ENCODE data around the gene CNTN5.

CNTN5 gene

GRCh38 chr11:99555486-99555885 lies 534.7 kb downstream of the CNTN5 start:
- ATAC-seq (ENCODE audit: low read depth), result no peak
- Histone ChIP-seq H3K4me3 (ENCODE audit: severe bottlenecking) (no peak overlapping the region), H3K36me3 (ENCODE audit: low read depth) (no peaks in the 10 kb centered on the region), H3K27ac (ENCODE audit: poor library complexity, severe bottlenecking) (no peak overlapping the region), H3K27me3 (ENCODE audit: insufficient read depth, poor library complexity, severe bottlenecking) (peaks cover 4% of the 10 kb centered on the region), H3K4me1 (ENCODE audit: insufficient read depth, poor library complexity, severe bottlenecking) (no peaks in the 10 kb centered on the region), H3K9me3 (ENCODE audit: severe bottlenecking) (no peaks in the 10 kb centered on the region)
- DNase-seq (ENCODE audit: low spot score), result no peak
- TF ChIP-seq, protein P1, sequence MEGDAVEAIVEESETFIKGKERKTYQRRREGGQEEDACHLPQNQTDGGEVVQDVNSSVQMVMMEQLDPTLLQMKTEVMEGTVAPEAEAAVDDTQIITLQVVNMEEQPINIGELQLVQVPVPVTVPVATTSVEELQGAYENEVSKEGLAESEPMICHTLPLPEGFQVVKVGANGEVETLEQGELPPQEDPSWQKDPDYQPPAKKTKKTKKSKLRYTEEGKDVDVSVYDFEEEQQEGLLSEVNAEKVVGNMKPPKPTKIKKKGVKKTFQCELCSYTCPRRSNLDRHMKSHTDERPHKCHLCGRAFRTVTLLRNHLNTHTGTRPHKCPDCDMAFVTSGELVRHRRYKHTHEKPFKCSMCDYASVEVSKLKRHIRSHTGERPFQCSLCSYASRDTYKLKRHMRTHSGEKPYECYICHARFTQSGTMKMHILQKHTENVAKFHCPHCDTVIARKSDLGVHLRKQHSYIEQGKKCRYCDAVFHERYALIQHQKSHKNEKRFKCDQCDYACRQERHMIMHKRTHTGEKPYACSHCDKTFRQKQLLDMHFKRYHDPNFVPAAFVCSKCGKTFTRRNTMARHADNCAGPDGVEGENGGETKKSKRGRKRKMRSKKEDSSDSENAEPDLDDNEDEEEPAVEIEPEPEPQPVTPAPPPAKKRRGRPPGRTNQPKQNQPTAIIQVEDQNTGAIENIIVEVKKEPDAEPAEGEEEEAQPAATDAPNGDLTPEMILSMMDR (IDR thresholded peaks at IDR 0.05; ENCODE audit: poor library complexity, severe bottlenecking), result no peak

DNA sequence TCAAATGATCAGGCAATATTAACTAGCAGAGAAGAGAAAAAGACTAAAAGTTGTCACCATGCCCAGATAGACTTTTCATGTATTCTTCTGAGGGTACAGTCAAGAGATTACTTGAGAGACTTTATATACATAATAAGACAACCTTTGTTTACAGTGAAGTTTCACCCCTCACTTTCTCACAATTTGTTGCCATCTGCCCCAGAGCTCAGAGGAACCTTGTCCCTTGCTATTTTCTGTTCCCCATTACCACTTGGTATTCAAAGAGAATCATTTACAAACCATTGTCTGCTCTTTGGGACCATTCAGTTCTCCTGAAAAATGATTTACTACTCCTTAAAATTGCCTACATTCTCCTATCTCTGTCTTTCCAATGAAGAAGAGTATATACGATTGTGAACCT lies 544.6 kb downstream of the CNTN5 start:
- TF ChIP-seq, protein P1 (IDR thresholded peaks at IDR 0.05; ENCODE audit: poor library complexity, severe bottlenecking), result no peak
- Histone ChIP-seq H3K4me3 (ENCODE audit: severe bottlenecking) (no peak overlapping the region), H3K27ac (ENCODE audit: poor library complexity, severe bottlenecking) (no peak overlapping the region), H3K27me3 (ENCODE audit: insufficient read depth, poor library complexity, severe bottlenecking) (peaks cover 17% of the 10 kb centered on the region), H3K9me3 (ENCODE audit: severe bottlenecking) (no peaks in the 10 kb centered on the region), H3K36me3 (ENCODE audit: low read depth) (no peaks in the 10 kb centered on the region), H3K4me1 (ENCODE audit: insufficient read depth, poor library complexity, severe bottlenecking) (no peaks in the 10 kb centered on the region)
- DNase-seq (ENCODE audit: low spot score) (no peak), ATAC-seq (ENCODE audit: low read depth) (no peak)

GRCh38 chr11:99567334-99567956 lies 546.7 kb downstream of the CNTN5 start:
- TF ChIP-seq, protein P1 (IDR thresholded peaks at IDR 0.05; ENCODE audit: poor library complexity, severe bottlenecking), result no peak
- Histone ChIP-seq H3K27me3 (ENCODE audit: insufficient read depth, poor library complexity, severe bottlenecking) (peaks cover 17% of the 10 kb centered on the region), H3K4me1 (ENCODE audit: insufficient read depth, poor library complexity, severe bottlenecking) (no peaks in the 10 kb centered on the region), H3K27ac (ENCODE audit: poor library complexity, severe bottlenecking) (no peak overlapping the region), H3K9me3 (ENCODE audit: severe bottlenecking) (no peaks in the 10 kb centered on the region), H3K4me3 (ENCODE audit: severe bottlenecking) (no peak overlapping the region), H3K36me3 (ENCODE audit: low read depth) (no peaks in the 10 kb centered on the region)
- DNase-seq (ENCODE audit: low spot score) (no peak), ATAC-seq (ENCODE audit: low read depth) (no peak)

DNA sequence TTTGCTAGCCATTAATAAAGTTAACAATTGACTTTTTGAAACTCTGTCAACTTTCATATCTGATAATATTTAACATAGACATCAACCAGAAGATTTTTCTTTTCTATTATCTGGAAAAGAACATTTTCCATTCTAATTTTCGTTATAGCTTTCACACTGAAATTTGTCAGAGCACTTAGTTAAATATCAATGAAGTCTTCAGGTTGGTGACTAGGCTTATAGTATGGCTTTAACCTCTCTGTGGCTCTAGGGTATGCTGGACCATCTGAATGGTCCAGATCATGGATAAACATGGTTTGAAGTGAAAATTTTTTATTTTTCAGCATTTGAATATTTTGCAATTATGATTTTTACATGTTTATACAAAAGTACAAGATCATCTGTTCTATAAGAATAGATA lies 548.1 kb downstream of the CNTN5 start:
- Histone ChIP-seq H3K36me3 (ENCODE audit: low read depth) (no peaks in the 10 kb centered on the region), H3K27ac (ENCODE audit: poor library complexity, severe bottlenecking) (no peak overlapping the region), H3K4me1 (ENCODE audit: insufficient read depth, poor library complexity, severe bottlenecking) (no peaks in the 10 kb centered on the region), H3K27me3 (ENCODE audit: insufficient read depth, poor library complexity, severe bottlenecking) (peaks cover 17% of the 10 kb centered on the region), H3K4me3 (ENCODE audit: severe bottlenecking) (no peak overlapping the region), H3K9me3 (ENCODE audit: severe bottlenecking) (no peaks in the 10 kb centered on the region)
- TF ChIP-seq, protein P1 (IDR thresholded peaks at IDR 0.05; ENCODE audit: poor library complexity, severe bottlenecking), result no peak
- no peak for ATAC-seq (ENCODE audit: low read depth)
- no peak for DNase-seq (ENCODE audit: low spot score)

- ATAC-seq (ENCODE audit: low read depth), result no peak
- no peaks in the 10 kb centered on the region for H3K36me3 ChIP-seq (ENCODE audit: low read depth)
- no peak for DNase-seq (ENCODE audit: low spot score)
- no peak overlapping the region for H3K4me3 ChIP-seq (ENCODE audit: severe bottlenecking)
- no peak overlapping the region for H3K27ac ChIP-seq (ENCODE audit: poor library complexity, severe bottlenecking)
- TF ChIP-seq, protein P1 (IDR thresholded peaks at IDR 0.05; ENCODE audit: poor library complexity, severe bottlenecking), result no peak
- no peaks in the 10 kb centered on the region for H3K9me3 ChIP-seq (ENCODE audit: severe bottlenecking)
- no peaks in the 10 kb centered on the region for H3K4me1 ChIP-seq (ENCODE audit: insufficient read depth, poor library complexity, severe bottlenecking)
- H3K27me3 ChIP-seq (ENCODE audit: insufficient read depth, poor library complexity, severe bottlenecking), result peaks cover 12% of the 10 kb centered on the region
Observed at GRCh38 chr11:99571094-99571493, 550.3 kb downstream of the CNTN5 start.
